Neural progenitor cell (in vitro differentiated cells): ENCODE results near the gene VPS26B. TPM values are rescaled to one million over a fixed set of nuclear protein-coding genes. Genes with fewer than 3 reads are reported as not detected.

ENCODE experiments used
- DNase-seq: peaks from one replicate; pipeline ENCODE4 v3.0.0-alpha.2; 2016; ENCODE audit warnings: low spot score
- H2AFZ ChIP-seq: fragments of 200-600 bp; sonication (generic); replicated peaks from 2 replicates; pipeline ENCODE4 v1.6.1; 2016; ENCODE audit warnings: antibody characterized with exemption
- H3F3A ChIP-seq: fragments of 200-600 bp; sonication (generic); 2 replicates; pipeline ENCODE4 v1.6.1; 2016; ENCODE audit warnings: antibody characterized with exemption, low read depth
- H3K27ac ChIP-seq: fragments of 200-600 bp; sonication (generic); 2 replicates; pipeline ENCODE4 v1.5.1; 2016; ENCODE audit warnings: mild to moderate bottlenecking
- H3K27me3 ChIP-seq: fragments of 200-600 bp; sonication (generic); 2 replicates; pipeline ENCODE4 v1.6.1; 2016; ENCODE audit warnings: mild to moderate bottlenecking, moderate library complexity
- H3K36me3 ChIP-seq: fragments of 200-600 bp; sonication (generic); 2 replicates; pipeline ENCODE4 v1.5.1; 2016
- H3K4me1 ChIP-seq: fragments of 200-600 bp; sonication (generic); 2 replicates; pipeline ENCODE4 v1.6.1; 2016; ENCODE audit warnings: mixed run types
- H3K4me2 ChIP-seq: fragments of 200-600 bp; sonication (generic); 2 replicates; pipeline ENCODE4 v1.6.1; 2016
- H3K4me3 ChIP-seq: fragments of 200-600 bp; sonication (generic); 2 replicates; pipeline ENCODE4 v1.5.1; 2016
- H3K79me2 ChIP-seq: fragments of 200-600 bp; sonication (generic); 2 replicates; pipeline ENCODE4 v1.6.1; 2016; ENCODE audit warnings: low read depth
- H3K9ac ChIP-seq: fragments of 200-600 bp; sonication (generic); 2 replicates; pipeline ENCODE4 v1.6.1; 2016
- H3K9me3 ChIP-seq: fragments of 200-600 bp; sonication (generic); 2 replicates; pipeline ENCODE4 v1.5.1; 2016; ENCODE audit warnings: low read depth
- H4K20me1 ChIP-seq: fragments of 200-600 bp; sonication (generic); 2 replicates; pipeline ENCODE4 v1.6.1; 2016; ENCODE audit warnings: low read depth
- H3K27ac Mint-ChIP-seq: 3 replicates; pipeline ENCODE4 v1.8.0; 2021; ENCODE audit warnings: mixed read lengths
- H3K27me3 Mint-ChIP-seq: 2 replicates; pipeline ENCODE4 v1.8.0; 2022; ENCODE audit warnings: low read depth, mild to moderate bottlenecking, inconsistent platforms, moderate library complexity, mixed read lengths; ENCODE audit not compliant: insufficient read depth
- H3K36me3 Mint-ChIP-seq: 3 replicates; pipeline ENCODE4 v1.8.0; 2021; ENCODE audit warnings: mixed read lengths
- H3K4me1 Mint-ChIP-seq: 3 replicates; pipeline ENCODE4 v1.8.0; 2021; ENCODE audit warnings: mixed read lengths
- H3K4me3 Mint-ChIP-seq: 3 replicates; pipeline ENCODE4 v1.8.0; 2021; ENCODE audit warnings: mild to moderate bottlenecking, moderate library complexity, mixed read lengths
- H3K9me3 Mint-ChIP-seq: 3 replicates; pipeline ENCODE4 v1.8.0; 2020; ENCODE audit warnings: mixed read lengths
- EZH2 ChIP-seq: fragments of 200-600 bp; sonication (generic); IDR thresholded peaks from 2 replicates; pipeline ENCODE4 v1.6.1; 2017; ENCODE audit warnings: antibody characterized with exemption, mild to moderate bottlenecking, moderate library complexity
- EZH2phosphoT487 ChIP-seq: fragments of 200-600 bp; sonication (generic); IDR thresholded peaks from 2 replicates; pipeline ENCODE4 v1.6.1; 2017; ENCODE audit warnings: antibody characterized with exemption
- total RNA-seq: library from RNA; depleted of rRNA; stranded (reverse); fragments of >200 nt; gene quantifications from 2 replicates; pipeline ENCODE4 v1.2.3, GENCODE V29; 2015; ENCODE audit warnings: low replicate concordance
- TF ChIP-seq, protein P1 (sequence below): fragments of 200-600 bp; sonication (generic); IDR thresholded peaks from 2 replicates; pipeline ENCODE4 v1.5.1; 2017; ENCODE audit warnings: antibody characterized with exemption, mild to moderate bottlenecking

VPS26B gene
- total RNA-seq, 1 donor from 2014 or later = 17.6 TPM

DNA sequence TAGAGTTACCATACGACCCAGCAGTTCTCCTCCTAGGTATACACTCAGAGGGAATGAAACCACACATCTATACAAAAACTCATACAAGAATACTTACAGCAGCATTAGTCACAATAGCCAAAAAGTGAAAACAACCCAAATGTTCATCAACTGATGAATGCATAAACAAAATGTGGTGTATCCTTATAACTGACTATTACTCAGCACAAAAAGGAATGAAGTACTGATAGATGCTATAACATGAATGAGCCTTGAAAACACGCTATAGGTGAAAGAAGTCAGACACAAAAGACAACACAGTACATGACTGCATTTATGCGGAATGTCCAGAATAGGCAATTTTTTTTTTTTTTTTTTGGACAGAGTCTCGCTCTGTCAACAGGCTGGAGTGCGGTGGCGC lies 23.8 kb upstream of the VPS26B start:
- Histone ChIP-seq H3K4me2 (no peak overlapping the region), H3K27ac (no peak overlapping the region), H3K4me3 (no peak overlapping the region), H3K4me1 (no peaks in the 10 kb centered on the region), H3K9me3 (no peaks in the 10 kb centered on the region), H4K20me1 (no peaks in the 10 kb centered on the region), H3K27me3 (no peaks in the 10 kb centered on the region), H3K9ac (no peak overlapping the region), H2AFZ (no peak overlapping the region), H3K36me3 (peaks cover 17% of the 10 kb centered on the region), H3F3A (no peaks in the 10 kb centered on the region), H3K79me2 (no peaks in the 10 kb centered on the region)
- Mint-ChIP-seq H3K4me3 (no peak overlapping the region), H3K27ac (no peak overlapping the region), H3K27me3 (no peaks in the 10 kb centered on the region), H3K4me1 (no peaks in the 10 kb centered on the region), H3K9me3 (no peaks in the 10 kb centered on the region), H3K36me3 (peaks cover 41% of the 10 kb centered on the region)
- DNase-seq = no peak
- TF ChIP-seq EZH2 (no peak), EZH2phosphoT487 (no peak)
- TF ChIP-seq, protein P1, sequence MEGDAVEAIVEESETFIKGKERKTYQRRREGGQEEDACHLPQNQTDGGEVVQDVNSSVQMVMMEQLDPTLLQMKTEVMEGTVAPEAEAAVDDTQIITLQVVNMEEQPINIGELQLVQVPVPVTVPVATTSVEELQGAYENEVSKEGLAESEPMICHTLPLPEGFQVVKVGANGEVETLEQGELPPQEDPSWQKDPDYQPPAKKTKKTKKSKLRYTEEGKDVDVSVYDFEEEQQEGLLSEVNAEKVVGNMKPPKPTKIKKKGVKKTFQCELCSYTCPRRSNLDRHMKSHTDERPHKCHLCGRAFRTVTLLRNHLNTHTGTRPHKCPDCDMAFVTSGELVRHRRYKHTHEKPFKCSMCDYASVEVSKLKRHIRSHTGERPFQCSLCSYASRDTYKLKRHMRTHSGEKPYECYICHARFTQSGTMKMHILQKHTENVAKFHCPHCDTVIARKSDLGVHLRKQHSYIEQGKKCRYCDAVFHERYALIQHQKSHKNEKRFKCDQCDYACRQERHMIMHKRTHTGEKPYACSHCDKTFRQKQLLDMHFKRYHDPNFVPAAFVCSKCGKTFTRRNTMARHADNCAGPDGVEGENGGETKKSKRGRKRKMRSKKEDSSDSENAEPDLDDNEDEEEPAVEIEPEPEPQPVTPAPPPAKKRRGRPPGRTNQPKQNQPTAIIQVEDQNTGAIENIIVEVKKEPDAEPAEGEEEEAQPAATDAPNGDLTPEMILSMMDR = no peak

DNA sequence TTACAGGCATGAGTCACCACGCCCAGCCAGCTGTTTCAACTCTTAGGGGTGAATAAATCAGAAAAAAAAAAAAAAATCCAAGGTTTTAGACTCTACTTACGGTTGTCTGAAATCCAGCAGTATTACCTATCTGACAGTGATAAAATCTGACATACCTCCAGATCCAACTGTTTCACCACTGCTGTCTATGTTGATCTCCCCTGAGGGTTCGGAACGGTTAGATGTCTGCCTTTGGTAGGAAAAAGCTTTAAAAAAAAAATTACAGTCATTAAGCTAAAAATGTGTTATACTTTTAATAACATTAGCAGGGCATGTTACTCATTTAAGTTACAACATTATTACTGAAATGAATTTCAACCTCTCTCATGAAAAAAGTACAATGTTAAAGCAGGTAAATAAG lies 21.8 kb upstream of the VPS26B start:
- Histone ChIP-seq H3K4me2 (no peak overlapping the region), H3K36me3 (peaks cover 17% of the 10 kb centered on the region), H2AFZ (no peak overlapping the region), H4K20me1 (peaks cover 5% of the 10 kb centered on the region), H3K27ac (no peak overlapping the region), H3K79me2 (peaks cover 4% of the 10 kb centered on the region), H3K4me3 (no peak overlapping the region), H3F3A (peaks cover under 1% of the 10 kb centered on the region), H3K4me1 (no peaks in the 10 kb centered on the region), H3K27me3 (no peaks in the 10 kb centered on the region), H3K9me3 (no peaks in the 10 kb centered on the region), H3K9ac (no peak overlapping the region)
- no peak overlapping the region for H3K27ac Mint-ChIP-seq
- no peaks in the 10 kb centered on the region for H3K9me3 Mint-ChIP-seq
- TF ChIP-seq EZH2 (no peak), EZH2phosphoT487 (no peak)
- TF ChIP-seq, protein P1 = no peak
- H3K36me3 Mint-ChIP-seq = peaks cover 46% of the 10 kb centered on the region
- peaks cover 3% of the 10 kb centered on the region for H3K27me3 Mint-ChIP-seq
- H3K4me3 Mint-ChIP-seq = no peak overlapping the region
- DNase-seq = no peak
- no peaks in the 10 kb centered on the region for H3K4me1 Mint-ChIP-seq

DNA sequence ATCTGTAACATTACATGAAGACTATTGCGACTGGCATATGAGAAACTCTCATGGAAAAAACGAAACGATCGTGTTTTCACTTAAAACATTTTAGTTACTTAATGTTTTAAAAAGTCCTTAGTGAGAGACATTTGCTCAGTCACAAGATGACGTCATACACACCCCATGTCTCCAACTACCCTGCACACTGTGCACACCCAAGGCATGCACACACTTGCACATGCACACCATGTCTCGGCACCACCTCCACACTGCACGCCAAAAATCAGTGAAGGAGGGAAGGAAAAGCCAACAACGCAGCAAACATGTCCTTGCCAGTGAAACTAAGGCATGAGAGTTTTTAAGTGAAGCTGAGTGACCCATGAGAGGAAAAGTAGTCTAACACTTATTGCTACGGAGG lies 18.7 kb upstream of the VPS26B start:
- TF ChIP-seq EZH2phosphoT487 (no peak), EZH2 (no peak)
- TF ChIP-seq, protein P1 = no peak
- Mint-ChIP-seq H3K4me3 (no peak overlapping the region), H3K27me3 (peaks cover 3% of the 10 kb centered on the region), H3K9me3 (no peaks in the 10 kb centered on the region), H3K36me3 (peaks cover 37% of the 10 kb centered on the region), H3K27ac (no peak overlapping the region), H3K4me1 (no peaks in the 10 kb centered on the region)
- H3K9me3 ChIP-seq = no peaks in the 10 kb centered on the region
- no peak overlapping the region for H3K27ac ChIP-seq
- H3K9ac ChIP-seq = no peak overlapping the region
- no peak overlapping the region for H2AFZ ChIP-seq
- H3K4me2 ChIP-seq = no peak overlapping the region
- H3K4me3 ChIP-seq = no peak overlapping the region
- no peak for DNase-seq
- H3F3A ChIP-seq = peaks cover 3% of the 10 kb centered on the region
- H3K79me2 ChIP-seq = peaks cover 7% of the 10 kb centered on the region
- peaks cover 18% of the 10 kb centered on the region for H4K20me1 ChIP-seq
- peaks cover 29% of the 10 kb centered on the region for H3K36me3 ChIP-seq
- H3K27me3 ChIP-seq = no peaks in the 10 kb centered on the region
- H3K4me1 ChIP-seq = no peaks in the 10 kb centered on the region
